Trophoblast cell (in vitro differentiated cells and primary cell): ENCODE results near the gene RHBDD2.
A peak's percentile ranks its signal among the peaks of the same experiment; 100 is the strongest.
"Not testable (repeated sequence)": the region's sequence is repeated elsewhere in the genome, so short reads cannot be mapped to it uniquely, and the experiment has no call there.

Experiments
- DNase-seq, 2 donors: peaks; one replicate each; pipeline ENCODE4 v3.0.0-alpha.2; 2016
- H2AFZ ChIP-seq: 2 replicates; pipeline ENCODE4 v1.6.1; 2013; ENCODE audit warnings: low read length, moderate library complexity, mild to moderate bottlenecking; ENCODE audit not compliant: insufficient read depth, poor library complexity
- H2AK5ac ChIP-seq: 2 replicates; pipeline ENCODE4 v1.6.1; 2013; ENCODE audit warnings: mild to moderate bottlenecking, low read length
- H2BK120ac ChIP-seq: 2 replicates; pipeline ENCODE4 v1.6.1; 2013; ENCODE audit warnings: low read length, mild to moderate bottlenecking, moderate library complexity; ENCODE audit not compliant: insufficient read depth, poor library complexity
- H2BK12ac ChIP-seq: 2 replicates; pipeline ENCODE4 v1.6.1; 2013; ENCODE audit warnings: mild to moderate bottlenecking, low read length, moderate library complexity
- H2BK5ac ChIP-seq: 2 replicates; pipeline ENCODE4 v1.6.1; 2013; ENCODE audit warnings: low read length, low read depth, moderate library complexity, mild to moderate bottlenecking; ENCODE audit not compliant: poor library complexity
- H3K14ac ChIP-seq: 2 replicates; pipeline ENCODE4 v1.6.1; 2013; ENCODE audit warnings: mild to moderate bottlenecking, low read length
- H3K18ac ChIP-seq: 2 replicates; pipeline ENCODE4 v1.6.1; 2013; ENCODE audit warnings: mild to moderate bottlenecking, low read length
- H3K23ac ChIP-seq: 2 replicates; pipeline ENCODE4 v1.6.1; 2013; ENCODE audit warnings: low read length
- H3K27ac ChIP-seq: 2 replicates; pipeline ENCODE4 v1.5.1; 2013; ENCODE audit warnings: low read depth, mild to moderate bottlenecking, inconsistent platforms, low read length, moderate library complexity
- H3K27me3 ChIP-seq: 2 replicates; pipeline ENCODE4 v1.6.1; 2013; ENCODE audit warnings: inconsistent platforms, mild to moderate bottlenecking, low read length, moderate library complexity; ENCODE audit not compliant: insufficient read depth
- H3K36me3 ChIP-seq, 2 experiments: 1 replicate in 1 of 2; 2 replicates in 1 of 2; pipeline ENCODE4 v1.6.1; 2013; ENCODE audit warnings: low read length in 2 of 2, mild to moderate bottlenecking in 2 of 2, moderate library complexity in 1 of 2; ENCODE audit not compliant: insufficient read depth in 2 of 2, control insufficient read depth in 1 of 2
- H3K4ac ChIP-seq: 2 replicates; pipeline ENCODE4 v1.6.1; 2013; ENCODE audit warnings: low read depth, mild to moderate bottlenecking, low read length, moderate library complexity
- H3K4me1 ChIP-seq, 2 experiments: 1 replicate in 1 of 2; 2 replicates in 1 of 2; pipeline ENCODE4 v1.6.1; 2013; ENCODE audit warnings: low read length in 2 of 2, mild to moderate bottlenecking in 2 of 2, moderate library complexity in 1 of 2; ENCODE audit not compliant: insufficient read depth in 2 of 2, control insufficient read depth in 1 of 2
- H3K4me2 ChIP-seq: 2 replicates; pipeline ENCODE4 v1.6.1; 2013; ENCODE audit warnings: inconsistent platforms, mild to moderate bottlenecking, low read length, moderate library complexity
- H3K4me3 ChIP-seq: 2 replicates; pipeline ENCODE4 v1.5.1; 2013; ENCODE audit warnings: mild to moderate bottlenecking, low read depth, low read length, inconsistent platforms
- H3K79me1 ChIP-seq: one replicate; pipeline ENCODE4 v1.6.1; 2013; ENCODE audit warnings: low read length
- H3K79me2 ChIP-seq: 2 replicates; pipeline ENCODE4 v1.6.1; 2013; ENCODE audit warnings: low read length, mild to moderate bottlenecking; ENCODE audit not compliant: control insufficient read depth, insufficient read depth, poor library complexity
- H3K9ac ChIP-seq: 2 replicates; pipeline ENCODE4 v1.6.1; 2013; ENCODE audit warnings: mild to moderate bottlenecking, low read length
- H3K9me3 ChIP-seq: 2 replicates; pipeline ENCODE4 v1.6.1; 2013; ENCODE audit warnings: low read depth, mild to moderate bottlenecking, control low read depth, inconsistent platforms, low read length; ENCODE audit not compliant: insufficient read depth
- H4K12ac ChIP-seq: 2 replicates; pipeline ENCODE4 v1.6.1; 2013; ENCODE audit warnings: low read depth, mild to moderate bottlenecking, low read length, moderate library complexity
- H4K8ac ChIP-seq: 2 replicates; pipeline ENCODE4 v1.6.1; 2013; ENCODE audit warnings: low read depth, mild to moderate bottlenecking, low read length, moderate library complexity
- H4K91ac ChIP-seq: one replicate; pipeline ENCODE4 v1.6.1; 2013; ENCODE audit warnings: low read depth, mild to moderate bottlenecking, low read length, moderate library complexity
- WGBS: extraction: QIAGEN DNeasy Blood & Tissue Kit; methylation state at CpG from one replicate; pipeline ENCODE4 v1.1.7; 2013; ENCODE audit warnings: missing lambda C conversion rate; ENCODE audit not compliant: insufficient read length, insufficient coverage; ENCODE audit errors: extremely low coverage; 5-methylcytosine and 5-hydroxymethylcytosine counted together

Gene RHBDD2

DNA sequence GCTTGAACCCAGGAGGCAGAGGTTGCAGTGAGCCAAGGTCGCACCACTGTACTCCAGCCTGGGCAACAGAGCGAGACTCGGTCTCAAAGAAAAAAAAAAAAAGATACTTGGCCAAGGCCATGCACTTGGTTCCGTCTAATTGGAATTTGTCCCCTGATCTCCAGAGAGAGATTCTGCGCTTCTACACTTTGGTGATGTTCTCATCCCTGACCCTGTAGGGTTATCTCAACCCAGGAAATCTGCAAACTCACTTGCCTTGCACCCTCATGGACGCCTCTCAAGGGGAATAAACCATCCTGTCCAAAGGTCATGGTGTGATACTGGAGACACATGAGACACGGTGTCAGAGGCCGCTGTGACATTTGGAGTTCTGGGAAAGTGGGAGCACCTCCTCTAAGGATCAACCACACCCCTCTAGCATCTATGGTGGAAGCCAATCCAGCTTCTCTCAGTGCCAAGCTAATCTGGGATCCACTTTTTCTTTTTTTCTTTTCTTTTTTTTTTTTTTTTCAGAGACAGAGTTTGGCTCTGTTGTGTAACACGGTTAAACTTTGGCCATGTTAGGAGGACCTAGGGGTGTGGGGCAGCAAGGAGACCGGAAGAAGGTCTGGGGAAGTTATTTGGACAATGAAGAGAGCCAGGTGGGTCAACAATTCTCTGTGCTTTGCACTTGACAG lies 28.3 kb downstream of the RHBDD2 start:
- no peak overlapping the region for H2BK120ac ChIP-seq
- no peak overlapping the region for H2AK5ac ChIP-seq
- H4K8ac ChIP-seq, result no peak overlapping the region
- H3K36me3 ChIP-seq, result no peaks in the 10 kb centered on the region
- no peaks in the 10 kb centered on the region for H3K79me2 ChIP-seq
- H2BK5ac ChIP-seq, result no peak overlapping the region
- no peak overlapping the region for H3K14ac ChIP-seq
- H3K79me1 ChIP-seq, result no peaks in the 10 kb centered on the region
- DNase-seq, result peak in 1 of 2 donors; percentile 47
- H2AFZ ChIP-seq, result no peak overlapping the region
- no CpG with 5 or more reads among the region's 10 CpGs for WGBS
- H4K91ac ChIP-seq, result no peak overlapping the region
- no peak overlapping the region for H2BK12ac ChIP-seq
- no peak overlapping the region for H3K4me2 ChIP-seq
- no peak overlapping the region for H4K12ac ChIP-seq
- peaks cover 0 to 3% of the 10 kb centered on the region in 2 experiments for H3K4me1 ChIP-seq
- H3K23ac ChIP-seq, result no peak overlapping the region
- no peaks in the 10 kb centered on the region for H3K27me3 ChIP-seq
- no peak overlapping the region for H3K9ac ChIP-seq
- H3K4me3 ChIP-seq, result no peak overlapping the region
- no peak overlapping the region for H3K4ac ChIP-seq
- H3K27ac ChIP-seq, result no peak overlapping the region
- H3K9me3 ChIP-seq, result no peaks in the 10 kb centered on the region
- no peak overlapping the region for H3K18ac ChIP-seq

DNA sequence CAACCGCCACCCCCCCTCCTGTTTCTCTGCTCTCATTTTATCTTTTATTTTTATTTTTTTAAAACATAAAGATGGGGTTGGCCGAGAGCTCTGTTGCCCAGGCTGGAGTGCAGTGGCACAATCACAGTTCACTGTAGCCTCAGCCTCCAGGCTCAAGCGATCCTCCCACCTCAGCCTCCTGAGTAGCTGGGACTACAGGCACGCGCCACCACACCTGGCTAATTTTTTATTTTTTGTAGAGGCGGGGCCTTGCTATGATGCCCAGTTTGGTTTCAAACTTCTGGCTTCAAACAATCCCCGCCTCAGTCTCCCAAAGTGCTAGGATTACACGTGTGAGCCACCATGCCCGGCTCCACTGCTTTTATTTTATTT lies 28.8 kb downstream of the RHBDD2 start:
- DNase-seq, H2AFZ ChIP-seq, H3K79me2 ChIP-seq, H4K12ac ChIP-seq, H3K9me3 ChIP-seq, H3K4me1 ChIP-seq, H3K36me3 ChIP-seq, H3K14ac ChIP-seq, H2BK12ac ChIP-seq, H2BK5ac ChIP-seq, H2AK5ac ChIP-seq, H3K9ac ChIP-seq, H3K27ac ChIP-seq, H2BK120ac ChIP-seq, H4K91ac ChIP-seq, H3K4ac ChIP-seq, H3K79me1 ChIP-seq, H3K23ac ChIP-seq, H3K18ac ChIP-seq, H3K27me3 ChIP-seq, H3K4me2 ChIP-seq, H4K8ac ChIP-seq, H3K4me3 ChIP-seq: not testable (repeated sequence)
- WGBS, result no CpG with 5 or more reads among the region's 9 CpGs

DNA sequence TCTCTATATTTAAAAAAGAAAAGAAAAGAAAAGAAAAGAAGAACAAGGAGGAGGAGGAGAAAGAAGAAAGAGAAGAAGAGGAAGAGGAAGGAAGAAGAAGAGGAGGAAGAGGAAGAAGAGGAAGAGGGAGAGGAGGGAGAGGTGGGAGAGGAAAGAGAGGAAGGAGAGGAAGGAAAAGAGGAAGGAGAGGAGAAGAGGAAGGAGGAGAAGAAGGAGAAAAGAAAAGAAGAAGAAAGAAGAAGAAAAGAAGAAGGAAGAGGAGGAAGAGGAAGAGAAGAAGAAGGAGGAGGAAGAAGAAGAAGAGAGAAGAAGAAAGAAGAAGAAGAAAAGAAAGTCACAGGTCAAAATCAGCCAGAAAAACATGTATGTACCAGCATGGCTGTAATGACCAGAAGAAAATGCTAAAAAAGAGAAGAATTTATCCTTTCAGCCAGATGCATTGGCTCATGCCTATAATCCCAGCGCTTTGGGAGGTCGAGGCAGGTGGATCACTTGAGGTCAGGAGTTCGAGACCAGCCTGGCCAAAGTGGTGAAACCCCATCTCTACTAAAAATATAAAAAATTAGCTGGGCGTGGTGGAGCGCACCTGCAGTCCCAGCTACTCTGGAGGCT lies 30.8 kb downstream of the RHBDD2 start:
- no peak overlapping the region for H4K12ac ChIP-seq
- no peak overlapping the region for H3K23ac ChIP-seq
- no peak overlapping the region for H2BK12ac ChIP-seq
- H2AK5ac ChIP-seq, result no peak overlapping the region
- H3K27ac ChIP-seq, result no peak overlapping the region
- no peak overlapping the region for H2BK5ac ChIP-seq
- no peak for DNase-seq
- H3K27me3 ChIP-seq, result no peaks in the 10 kb centered on the region
- H3K9me3 ChIP-seq, result no peaks in the 10 kb centered on the region
- H3K79me2 ChIP-seq, result peaks cover 3% of the 10 kb centered on the region
- peaks cover 3% of the 10 kb centered on the region for H3K79me1 ChIP-seq
- H4K8ac ChIP-seq, result no peak overlapping the region
- H3K4ac ChIP-seq, result no peak overlapping the region
- H3K4me1 ChIP-seq, result peaks cover 5 to 8% of the 10 kb centered on the region in 2 experiments
- H3K18ac ChIP-seq, result no peak overlapping the region
- no peak overlapping the region for H2AFZ ChIP-seq
- no peak overlapping the region for H3K14ac ChIP-seq
- H3K36me3 ChIP-seq, result no peaks in the 10 kb centered on the region
- no peak overlapping the region for H3K4me3 ChIP-seq
- no peak overlapping the region for H3K4me2 ChIP-seq
- H3K9ac ChIP-seq, result no peak overlapping the region
- no peak overlapping the region for H2BK120ac ChIP-seq
- WGBS, result no CpG with 5 or more reads among the region's 5 CpGs
- H4K91ac ChIP-seq, result no peak overlapping the region

DNA sequence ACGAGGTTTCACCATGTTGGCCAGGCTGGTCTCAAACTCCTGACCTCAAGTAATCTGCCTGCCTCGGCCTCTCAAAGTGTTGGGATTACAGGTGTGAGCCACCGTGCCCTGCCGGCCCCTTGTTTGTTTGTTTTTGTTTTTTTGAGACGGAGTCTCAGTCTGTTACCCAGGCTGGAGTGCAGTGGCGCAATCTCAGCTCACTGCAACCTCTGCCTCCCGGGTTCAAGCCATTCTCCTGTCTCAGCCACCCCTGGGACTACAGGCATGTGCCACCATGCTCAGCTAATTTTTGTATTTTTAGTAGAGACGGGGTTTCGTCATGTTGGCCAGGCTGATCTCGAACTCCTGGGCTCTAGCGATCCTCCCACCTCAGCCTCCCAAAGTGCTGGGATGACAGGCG lies 32.4 kb downstream of the RHBDD2 start:
- no CpG with 5 or more reads among the region's 12 CpGs for WGBS
- not testable (repeated sequence) for H3K4ac ChIP-seq, H2BK120ac ChIP-seq, H2AK5ac ChIP-seq, H3K9ac ChIP-seq, H4K8ac ChIP-seq, H3K36me3 ChIP-seq, H3K23ac ChIP-seq, H3K79me2 ChIP-seq, H3K4me2 ChIP-seq, H3K18ac ChIP-seq, H3K4me3 ChIP-seq, H3K27ac ChIP-seq, H3K9me3 ChIP-seq, H4K12ac ChIP-seq, H2BK12ac ChIP-seq, H2BK5ac ChIP-seq, H2AFZ ChIP-seq, H3K14ac ChIP-seq, H4K91ac ChIP-seq, H3K79me1 ChIP-seq, H3K27me3 ChIP-seq
- H3K4me1 ChIP-seq, result peaks cover 11 to 12% of the 10 kb centered on the region in 2 experiments
- DNase-seq, result peak; percentile 41 to 54
